CD4-positive, alpha-beta memory T cell (primary cell): ENCODE measurements around the gene ZRSR2. TPM values are rescaled to one million over a fixed set of nuclear protein-coding genes. Genes with fewer than 3 reads are reported as not detected.

Experiments used
- CTCF ChIA-PET: fragments of 350-600 bp; sonication (Branson Sonifier 250); formaldehyde crosslinking; loops from one replicate; lab custom pipeline; 2021; ENCODE audit warnings: inconsistent platforms; ENCODE audit not compliant: partially characterized antibody; lab: Charles Lee
- POLR2A ChIA-PET: fragments of 350-600 bp; sonication (Branson Sonifier 250); formaldehyde crosslinking; loops from one replicate; lab custom pipeline; 2021; ENCODE audit not compliant: partially characterized antibody; lab: Charles Lee
- DNase-seq, 5 donors: peaks; one replicate each; pipeline versions ENCODE4 v3.0.0 to v3.0.0-alpha.2; 2020 to 2022; ENCODE audit warnings: mixed read lengths in 1 of 5
- H3K27ac ChIP-seq: one replicate; pipeline ENCODE4 v1.7.0; 2013; ENCODE audit warnings: low read depth, low read length
- H3K27me3 ChIP-seq: 2 replicates; pipeline ENCODE4 v1.7.0; 2013; ENCODE audit warnings: mild to moderate bottlenecking, low read length, moderate library complexity; ENCODE audit not compliant: insufficient read depth
- H3K36me3 ChIP-seq: 2 replicates; pipeline ENCODE4 v1.7.0; 2013; ENCODE audit warnings: mild to moderate bottlenecking, low read length, moderate library complexity; ENCODE audit not compliant: insufficient read depth
- H3K4me1 ChIP-seq: 2 replicates; pipeline ENCODE4 v1.7.0; 2013; ENCODE audit warnings: mild to moderate bottlenecking, low read length, moderate library complexity; ENCODE audit not compliant: insufficient read depth
- H3K4me3 ChIP-seq, 2 donors: one replicate each; pipeline ENCODE4 v1.7.0; 2013; ENCODE audit warnings: low read length in 2 of 2, mild to moderate bottlenecking in 1 of 2
- H3K9me3 ChIP-seq, 2 donors: one replicate each; pipeline ENCODE4 v1.7.0; 2013; ENCODE audit warnings: low read length in 2 of 2, control low read depth in 1 of 2; ENCODE audit not compliant: control insufficient read depth in 1 of 2
- H3K27ac Mint-ChIP-seq, 7 donors: one replicate each; pipeline ENCODE4 v1.8.0; 2020 to 2021; ENCODE audit warnings: mixed read lengths in 7 of 7, mild to moderate bottlenecking in 6 of 7, inconsistent platforms in 3 of 7, moderate library complexity in 3 of 7
- H3K27me3 Mint-ChIP-seq, 2 donors: one replicate each; pipeline ENCODE4 v1.8.0; 2020 to 2021; ENCODE audit warnings: mixed read lengths in 2 of 2
- H3K36me3 Mint-ChIP-seq, 2 donors: one replicate each; pipeline ENCODE4 v1.8.0; 2020 to 2021; ENCODE audit warnings: mixed read lengths in 2 of 2, inconsistent platforms in 1 of 2, mild to moderate bottlenecking in 1 of 2
- H3K4me1 Mint-ChIP-seq, 4 donors: one replicate each; pipeline ENCODE4 v1.8.0; 2020 to 2021; ENCODE audit warnings: mixed read lengths in 4 of 4, mild to moderate bottlenecking in 1 of 4
- H3K4me3 Mint-ChIP-seq, 8 donors: one replicate each; pipeline ENCODE4 v1.8.0; 2020 to 2021; ENCODE audit warnings: mixed read lengths in 8 of 8, mild to moderate bottlenecking in 7 of 8, moderate library complexity in 6 of 8, inconsistent platforms in 3 of 8
- H3K9me3 Mint-ChIP-seq, 8 donors: one replicate each; pipeline ENCODE4 v1.8.0; 2020 to 2021; ENCODE audit warnings: mixed read lengths in 8 of 8, mild to moderate bottlenecking in 5 of 8, inconsistent platforms in 3 of 8, moderate library complexity in 1 of 8
- intact Hi-C: fragments of 100-400 bp; cut with micrococcal nuclease; formaldehyde crosslinking; loops from one replicate; pipeline ENCODE4 v1.15.1; 2023
- polyA plus RNA-seq, 2 donors: library from polyadenylated mRNA; unstranded; fragments of 300-500 nt; fragmentation: Illumina TruSeq; gene quantifications; one replicate each; pipeline ENCODE4 v1.2.3, GENCODE V29; 2021
- total RNA-seq, 2 experiments: library from RNA; stranded (reverse); gene quantifications; one replicate each; pipeline ENCODE4 v1.2.3, GENCODE V29; 2021

Gene ZRSR2
- total and polyA plus RNA-seq, 4 experiments from 2014 or later, result 19.5 to 42.2 (median 30.4) TPM

GRCh38 chrX:15856222-15856587 lies 65.9 kb downstream of the ZRSR2 start:
- intact Hi-C loops, result loop anchor here (10.0 kb wide), 2 partner anchors 859 to 1879 kb away; partner anchors contain the start of genes CTPS2, SCML1 and SYAP1
- ChIA-PET POLR2A (interaction anchor here (1.4 to 2.5 kb wide), 4 partner anchors 63 to 183 kb away, joined by 5 to 30 read pairs (median 8); partner anchors contain the start of gene ZRSR2), CTCF (no interaction called here)
- H3K9me3 Mint-ChIP-seq, result no peaks in the 10 kb centered on the region
- Histone ChIP-seq H3K27ac (no peak overlapping the region), H3K36me3 (no peaks in the 10 kb centered on the region), H3K9me3 (no peaks in the 10 kb centered on the region), H3K4me1 (peaks cover 19% of the 10 kb centered on the region), H3K27me3 (no peaks in the 10 kb centered on the region), H3K4me3 (no peak overlapping the region)
- peak overlapping the region in 2 of 8 donors; percentile 21 to 95 for H3K4me3 Mint-ChIP-seq
- no peak for DNase-seq
- H3K4me1 Mint-ChIP-seq, result peaks cover 11 to 28% (median 16%) of the 10 kb centered on the region in 4 donors
- peak overlapping the region in 4 of 7 donors; percentile 23 to 85 (median 66) for H3K27ac Mint-ChIP-seq
- H3K27me3 Mint-ChIP-seq, result no peaks in the 10 kb centered on the region
- peaks cover 4 to 7% of the 10 kb centered on the region in 2 donors for H3K36me3 Mint-ChIP-seq

DNA sequence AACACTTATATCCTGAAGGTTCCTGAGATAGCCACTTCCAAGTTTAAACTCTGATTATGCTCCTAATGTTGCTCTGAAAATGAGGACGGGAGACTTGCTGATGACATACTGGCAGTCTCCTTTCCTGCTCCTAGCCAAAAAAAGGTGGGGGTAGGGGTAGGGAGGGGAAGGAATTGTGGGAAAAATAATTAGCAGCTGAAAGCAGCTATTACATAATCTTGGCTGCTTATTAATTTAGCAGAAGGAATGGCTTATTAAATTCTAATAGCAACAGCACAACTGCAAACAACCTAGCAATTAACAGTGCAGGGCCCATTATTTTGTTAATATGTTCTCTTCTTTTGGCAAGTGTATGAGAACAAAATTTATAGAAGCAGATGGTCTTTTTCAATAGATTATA lies 66.4 kb downstream of the ZRSR2 start:
- H3K27ac ChIP-seq, result no peak overlapping the region
- Mint-ChIP-seq H3K4me3 (peak overlapping the region in 1 of 8 donors; percentile 21), H3K27me3 (peaks cover 0 to 1% of the 10 kb centered on the region in 2 donors), H3K27ac (peak overlapping the region in 3 of 7 donors; percentile 23 to 81 (median 50)), H3K9me3 (no peaks in the 10 kb centered on the region), H3K4me1 (peaks cover 10 to 24% (median 15%) of the 10 kb centered on the region in 4 donors), H3K36me3 (peaks cover 2 to 6% of the 10 kb centered on the region in 2 donors)
- peaks cover 19% of the 10 kb centered on the region for H3K4me1 ChIP-seq
- no peaks in the 10 kb centered on the region for H3K36me3 ChIP-seq
- intact Hi-C loops, result loop anchor here (10.0 kb wide), 2 partner anchors 858 to 1878 kb away; partner anchors contain the start of genes CTPS2, SCML1 and SYAP1
- DNase-seq, result no peak
- H3K27me3 ChIP-seq, result no peaks in the 10 kb centered on the region
- ChIA-PET CTCF (no interaction called here), POLR2A (interaction anchor here (2.5 kb wide), 1 partner anchor 67 kb away, joined by 30 read pairs; the partner anchor contains the start of gene ZRSR2)
- no peak overlapping the region for H3K4me3 ChIP-seq
- H3K9me3 ChIP-seq, result no peaks in the 10 kb centered on the region

DNA sequence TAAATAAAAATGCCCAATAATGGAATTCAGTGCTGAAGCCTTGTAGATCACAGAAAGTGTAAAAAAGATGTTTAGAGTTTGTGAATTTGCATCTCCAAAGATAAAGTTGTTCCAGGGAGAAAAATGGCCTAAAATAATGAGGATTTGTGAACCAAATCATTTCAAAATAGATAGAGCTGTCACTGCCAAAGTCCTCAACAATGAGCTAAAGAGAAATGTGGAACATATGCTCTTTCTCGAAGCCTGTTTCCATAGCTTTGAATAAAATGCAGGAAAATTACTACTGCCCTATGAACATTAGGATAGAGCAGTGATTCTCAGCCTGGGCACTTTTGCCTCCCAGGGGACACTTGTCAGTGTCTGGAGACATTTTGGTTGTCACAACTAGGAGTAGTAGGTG lies 67.8 kb downstream of the ZRSR2 start:
- Mint-ChIP-seq H3K4me1 (peaks cover 4 to 16% (median 13%) of the 10 kb centered on the region in 4 donors), H3K9me3 (no peaks in the 10 kb centered on the region)
- CTCF ChIA-PET, result no interaction called here

DNA sequence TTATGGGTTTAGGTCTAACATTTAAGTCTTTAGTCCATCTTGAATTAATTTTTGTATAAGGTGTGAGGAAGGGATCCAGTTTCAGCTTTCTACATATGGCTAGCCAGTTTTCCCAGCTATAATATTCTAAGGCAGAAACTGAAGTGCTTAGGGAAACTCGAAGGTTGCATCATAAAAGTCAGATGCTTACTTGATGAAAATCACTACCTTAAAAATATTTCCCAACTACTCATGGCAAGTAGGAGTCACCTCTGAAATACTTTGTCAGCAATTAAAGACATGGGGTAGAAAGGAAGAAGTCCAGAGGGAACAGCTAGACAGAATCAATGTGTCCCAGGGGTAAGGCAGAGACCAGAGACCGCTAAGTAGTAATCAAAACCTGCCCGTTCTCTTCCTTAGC lies 70.6 kb downstream of the ZRSR2 start:
- Histone ChIP-seq H3K9me3 (no peaks in the 10 kb centered on the region), H3K4me3 (no peak overlapping the region), H3K36me3 (no peaks in the 10 kb centered on the region), H3K27me3 (no peaks in the 10 kb centered on the region), H3K4me1 (peaks cover under 1% of the 10 kb centered on the region), H3K27ac (no peak overlapping the region)
- POLR2A ChIA-PET, result no interaction called here
- peaks cover 0 to under 1% (median 0%) of the 10 kb centered on the region in 4 donors for H3K4me1 Mint-ChIP-seq
- no peak overlapping the region for H3K27ac Mint-ChIP-seq
- no peak for DNase-seq
- intact Hi-C loops, result no loop called here
- peaks cover 0 to 1% of the 10 kb centered on the region in 2 donors for H3K27me3 Mint-ChIP-seq
- no peak overlapping the region for H3K4me3 Mint-ChIP-seq
- CTCF ChIA-PET, result no interaction called here
- H3K36me3 Mint-ChIP-seq, result no peaks in the 10 kb centered on the region
- no peaks in the 10 kb centered on the region for H3K9me3 Mint-ChIP-seq

More for the DNA sequence above, 67.8 kb downstream of the ZRSR2 start:
- Histone ChIP-seq H3K4me3 (no peak overlapping the region), H3K4me1 (peaks cover 15% of the 10 kb centered on the region), H3K36me3 (no peaks in the 10 kb centered on the region), H3K27me3 (no peaks in the 10 kb centered on the region), H3K27ac (no peak overlapping the region), H3K9me3 (no peaks in the 10 kb centered on the region)
- Mint-ChIP-seq H3K4me3 (no peak overlapping the region), H3K27ac (no peak overlapping the region), H3K27me3 (peaks cover 0 to 1% of the 10 kb centered on the region in 2 donors), H3K36me3 (peaks cover 0 to 6% of the 10 kb centered on the region in 2 donors)
- intact Hi-C loops, result loop anchor here (10.0 kb wide), 2 partner anchors 857 to 1877 kb away; partner anchors contain the start of genes CTPS2, SCML1 and SYAP1
- POLR2A ChIA-PET, result no interaction called here
- no peak for DNase-seq

DNA sequence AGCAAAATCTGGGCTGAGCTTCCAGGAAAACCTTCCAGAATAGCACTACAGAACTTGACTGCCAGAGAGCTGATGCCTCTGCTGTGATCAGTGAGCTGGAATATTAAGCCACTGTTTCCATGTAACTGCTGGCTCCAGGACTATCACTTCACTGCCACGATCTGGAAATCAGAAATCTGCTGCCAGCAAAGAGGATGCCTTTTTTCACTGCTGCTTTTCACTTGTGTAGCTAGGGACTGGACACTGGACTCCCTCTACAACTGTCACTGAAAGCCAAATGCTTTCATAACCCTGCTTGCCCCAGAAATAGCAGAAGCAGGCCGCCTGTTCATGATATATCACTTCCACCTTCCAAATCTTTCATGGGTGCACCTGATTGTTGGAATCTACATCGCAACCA lies 73.7 kb downstream of the ZRSR2 start:
- Mint-ChIP-seq H3K36me3 (no peaks in the 10 kb centered on the region), H3K9me3 (no peaks in the 10 kb centered on the region), H3K4me1 (no peaks in the 10 kb centered on the region), H3K27ac (no peak overlapping the region), H3K4me3 (no peak overlapping the region), H3K27me3 (peaks cover 0 to 5% of the 10 kb centered on the region in 2 donors)
- CTCF ChIA-PET, result no interaction called here
- intact Hi-C loops, result no loop called here
- Histone ChIP-seq H3K4me1 (no peaks in the 10 kb centered on the region), H3K27ac (no peak overlapping the region), H3K36me3 (no peaks in the 10 kb centered on the region), H3K27me3 (no peaks in the 10 kb centered on the region), H3K9me3 (no peaks in the 10 kb centered on the region), H3K4me3 (no peak overlapping the region)
- no peak for DNase-seq
- POLR2A ChIA-PET, result interaction anchor here (0.6 kb wide), 1 partner anchor 58 kb away, joined by 3 read pairs; no protein-coding TSS in a partner anchor

- H3K27me3 Mint-ChIP-seq, result peaks cover 0 to 5% of the 10 kb centered on the region in 2 donors
- H3K4me1 ChIP-seq, result no peaks in the 10 kb centered on the region
- H3K36me3 ChIP-seq, result no peaks in the 10 kb centered on the region
- no peak for DNase-seq
- ChIA-PET CTCF (no interaction called here), POLR2A (no interaction called here)
- H3K4me3 Mint-ChIP-seq, result no peak overlapping the region
- H3K9me3 ChIP-seq, result no peaks in the 10 kb centered on the region
- intact Hi-C loops, result no loop called here
- no peak overlapping the region for H3K27ac ChIP-seq
- no peaks in the 10 kb centered on the region for H3K4me1 Mint-ChIP-seq
- H3K4me3 ChIP-seq, result no peak overlapping the region
- H3K9me3 Mint-ChIP-seq, result no peaks in the 10 kb centered on the region
- H3K36me3 Mint-ChIP-seq, result no peaks in the 10 kb centered on the region
- H3K27ac Mint-ChIP-seq, result no peak overlapping the region
- H3K27me3 ChIP-seq, result no peaks in the 10 kb centered on the region
Observed at GRCh38 chrX:15864629-15865028, 74.3 kb downstream of the ZRSR2 start.

DNA sequence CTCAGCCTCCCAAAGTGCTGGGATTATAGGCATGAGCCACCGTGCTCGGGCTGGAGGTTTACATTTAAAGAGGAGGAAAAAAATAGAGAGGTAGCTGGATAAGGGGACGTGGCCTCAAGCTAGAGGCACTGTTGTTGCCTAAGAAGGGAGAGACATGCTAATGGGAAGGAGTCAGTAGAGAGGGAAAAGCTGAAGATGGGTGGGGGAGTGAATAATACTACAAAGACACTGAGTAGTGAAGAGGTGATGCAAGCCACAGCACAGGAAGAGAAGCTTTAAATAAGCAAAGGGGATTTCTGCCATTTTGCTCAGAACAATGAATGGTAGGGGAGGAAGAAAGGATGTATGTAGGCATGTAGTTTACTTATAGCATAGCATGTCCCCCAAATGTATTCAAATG lies 75.9 kb downstream of the ZRSR2 start:
- H3K4me1 Mint-ChIP-seq, result no peaks in the 10 kb centered on the region
- H3K36me3 Mint-ChIP-seq, result no peaks in the 10 kb centered on the region
- Histone ChIP-seq H3K36me3 (no peaks in the 10 kb centered on the region), H3K4me1 (no peaks in the 10 kb centered on the region), H3K9me3 (no peaks in the 10 kb centered on the region), H3K27me3 (no peaks in the 10 kb centered on the region), H3K4me3 (no peak overlapping the region), H3K27ac (no peak overlapping the region)
- H3K27ac Mint-ChIP-seq, result no peak overlapping the region
- CTCF ChIA-PET, result interaction anchor here (1.2 kb wide), 1 partner anchor 257 kb away, joined by 3 read pairs; the partner anchor contains the start of gene GRPR
- DNase-seq, result no peak
- H3K9me3 Mint-ChIP-seq, result no peaks in the 10 kb centered on the region
- peaks cover 0 to 5% of the 10 kb centered on the region in 2 donors for H3K27me3 Mint-ChIP-seq
- intact Hi-C loops, result no loop called here
- POLR2A ChIA-PET, result no interaction called here
- no peak overlapping the region for H3K4me3 Mint-ChIP-seq
